ENCODE data around the gene TMEM235. TPM values are rescaled to one million over a fixed set of nuclear protein-coding genes. Genes with fewer than 3 reads are reported as not detected.

Gene TMEM235
- total and polyA plus RNA-seq, 2 donors (not counting 3 experiments of a cell fraction or from before 2014, with no cell fraction given), result 0.04 to 0.38 TPM

DNA sequence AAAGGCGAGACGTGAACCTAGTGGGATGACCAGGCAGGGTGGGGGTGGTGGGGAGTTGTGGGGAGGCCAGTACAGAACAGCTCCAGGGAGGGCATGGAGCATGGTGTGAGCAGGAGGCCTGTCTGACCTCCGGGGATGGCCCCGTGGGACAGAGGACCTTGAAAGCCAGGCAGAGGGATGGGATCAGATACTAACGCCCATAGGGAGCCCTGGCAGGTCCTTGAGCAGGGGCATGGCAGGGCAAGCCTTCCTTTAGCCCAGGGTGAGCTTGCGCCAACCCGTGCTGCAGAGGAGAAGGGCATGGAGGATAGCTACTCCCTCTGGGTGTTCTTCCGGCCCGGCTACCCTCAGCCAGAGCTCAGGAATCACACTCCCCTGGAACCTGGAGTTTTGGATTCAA, 35.3 kb downstream of the TMEM235 start:
- peaks cover 14 to 17% of the 10 kb centered on the region in 2 experiments for H3K27me3 ChIP-seq (ENCODE audit: control insufficient read depth in 2 of 2, insufficient read depth in 2 of 2, low read length in 2 of 2)
- TF ChIP-seq POLR2AphosphoS5 (IDR thresholded peaks at IDR 0.05; ENCODE audit: insufficient read depth, low read depth, low read length) (no peak), GATA2 (IDR thresholded peaks at IDR 0.05; ENCODE audit: insufficient read depth, insufficient read length, low read depth, low read length) (no peak), EZH2 (IDR thresholded peaks at IDR 0.05; ENCODE audit: borderline replicate concordance, low read depth, low read length, severe bottlenecking) (no peak), JUN (IDR thresholded peaks at IDR 0.05; ENCODE audit: borderline replicate concordance, insufficient read depth, insufficient read length, low read depth) (no peak), FOS (IDR thresholded peaks at IDR 0.05; ENCODE audit: borderline replicate concordance, insufficient read depth, low read length) (no peak), CTCF (IDR thresholded peaks at IDR 0.05; ENCODE audit: extremely low read depth in 1 of 2, insufficient read depth in 1 of 2, low read depth in 1 of 2, low read length in 2 of 2) (no peak), MYC (IDR thresholded peaks at IDR 0.05; ENCODE audit: low read depth, low read length) (no peak), POLR2A (IDR thresholded peaks at IDR 0.05; ENCODE audit: low read depth, low read length) (no peak)
- TF ChIP-seq, protein P1, sequence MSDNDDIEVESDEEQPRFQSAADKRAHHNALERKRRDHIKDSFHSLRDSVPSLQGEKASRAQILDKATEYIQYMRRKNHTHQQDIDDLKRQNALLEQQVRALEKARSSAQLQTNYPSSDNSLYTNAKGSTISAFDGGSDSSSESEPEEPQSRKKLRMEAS (IDR thresholded peaks at IDR 0.05; ENCODE audit: insufficient read depth, insufficient read length), result no peak
- H3K4me3 ChIP-seq (replicated peaks in 1 of 3; ENCODE audit: insufficient read depth in 1 of 3, low read depth in 1 of 3, low read length in 3 of 3), result no peak overlapping the region
- no peak overlapping the region for H3K9ac ChIP-seq (replicated peaks; ENCODE audit: extremely low read depth, insufficient read depth, low read length)
- H3K36me3 ChIP-seq (ENCODE audit: control insufficient read depth in 2 of 2, extremely low read depth in 1 of 2, insufficient read depth in 2 of 2, low read length in 2 of 2), result no peaks in the 10 kb centered on the region
- no peaks in the 10 kb centered on the region for H4K20me1 ChIP-seq (replicated peaks; ENCODE audit: control insufficient read depth, extremely low read depth, insufficient read depth, low read length)
- no TSS peak for BruUV-seq (replicated peaks)
- CTCF ChIA-PET, result no interaction called here
- FAIRE-seq (no peak), DNase-seq (ENCODE audit: low read depth, low spot score) (no peak)
- intact Hi-C loops (cut with micrococcal nuclease) (no loop called here), dilution Hi-C loops (cut with MboI; ENCODE audit: extremely low pct_ligation_motif_present, low sequenced_read_pairs) (no loop called here)
- H3K27ac ChIP-seq (ENCODE audit: insufficient read depth, low read depth, low read length), result no peak overlapping the region
- POLR2A ChIA-PET, result no interaction called here
- H3K9me1 ChIP-seq (replicated peaks; ENCODE audit: control insufficient read depth, extremely low read depth, insufficient read depth, low read length), result no peaks in the 10 kb centered on the region
- H2AFZ ChIP-seq (ENCODE audit: low read depth, low read length), result no peak overlapping the region
- H3K79me2 ChIP-seq (ENCODE audit: control insufficient read depth, insufficient read depth, low read length), result no peaks in the 10 kb centered on the region
- no peak overlapping the region for H3K4me2 ChIP-seq (ENCODE audit: insufficient read depth, low read length)
- no peaks in the 10 kb centered on the region for H3K9me3 ChIP-seq (replicated peaks; ENCODE audit: control insufficient read depth, insufficient read depth, low read length)
- peaks cover 9% of the 10 kb centered on the region for H3K4me1 ChIP-seq (ENCODE audit: control insufficient read depth, extremely low read depth, insufficient read depth, low read length)
